Kasumi-1 (cell line): ENCODE measurements around the gene GRM4.

Experiments used
- DNase-seq, 2 experiments: peaks; one replicate each; lab custom pipeline; 2025; lab: John Stamatoyannopoulos, UW

GRM4 gene

GRCh38 chr6:33994472-33995308 lies 151.2 kb downstream of the GRM4 start:
- no peak for DNase-seq

- no peak for DNase-seq
These were observed 152.0 kb downstream of the GRM4 start for GRCh38 chr6:33993653-33994471.

- no peak for DNase-seq
These were observed 152.8 kb downstream of the GRM4 start for GRCh38 chr6:33993091-33993490.

- no peak for DNase-seq
These were observed 153.7 kb downstream of the GRM4 start for GRCh38 chr6:33992191-33992590.

DNA sequence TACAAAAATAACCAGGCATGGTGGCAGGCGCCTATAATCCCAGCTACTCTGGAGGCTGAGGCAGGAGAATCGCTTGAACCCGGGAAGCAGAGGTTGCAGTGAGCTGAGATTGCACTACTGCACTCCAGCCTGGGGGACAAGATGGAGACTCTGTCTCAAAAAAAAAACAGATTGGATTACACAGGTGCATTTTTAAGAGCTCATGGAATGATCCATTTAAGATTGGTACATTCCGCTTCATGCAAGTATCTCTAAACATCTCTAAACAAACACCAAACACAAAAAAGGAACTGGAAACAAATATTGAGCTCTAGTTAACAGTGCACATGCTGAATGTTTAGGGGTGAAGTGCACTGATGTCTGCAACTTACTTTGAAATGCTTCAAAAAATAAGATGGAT lies 154.3 kb downstream of the GRM4 start:
- DNase-seq = no peak

- no peak for DNase-seq
These were observed 155.8 kb downstream of the GRM4 start for GRCh38 chr6:33990061-33990541.

DNA sequence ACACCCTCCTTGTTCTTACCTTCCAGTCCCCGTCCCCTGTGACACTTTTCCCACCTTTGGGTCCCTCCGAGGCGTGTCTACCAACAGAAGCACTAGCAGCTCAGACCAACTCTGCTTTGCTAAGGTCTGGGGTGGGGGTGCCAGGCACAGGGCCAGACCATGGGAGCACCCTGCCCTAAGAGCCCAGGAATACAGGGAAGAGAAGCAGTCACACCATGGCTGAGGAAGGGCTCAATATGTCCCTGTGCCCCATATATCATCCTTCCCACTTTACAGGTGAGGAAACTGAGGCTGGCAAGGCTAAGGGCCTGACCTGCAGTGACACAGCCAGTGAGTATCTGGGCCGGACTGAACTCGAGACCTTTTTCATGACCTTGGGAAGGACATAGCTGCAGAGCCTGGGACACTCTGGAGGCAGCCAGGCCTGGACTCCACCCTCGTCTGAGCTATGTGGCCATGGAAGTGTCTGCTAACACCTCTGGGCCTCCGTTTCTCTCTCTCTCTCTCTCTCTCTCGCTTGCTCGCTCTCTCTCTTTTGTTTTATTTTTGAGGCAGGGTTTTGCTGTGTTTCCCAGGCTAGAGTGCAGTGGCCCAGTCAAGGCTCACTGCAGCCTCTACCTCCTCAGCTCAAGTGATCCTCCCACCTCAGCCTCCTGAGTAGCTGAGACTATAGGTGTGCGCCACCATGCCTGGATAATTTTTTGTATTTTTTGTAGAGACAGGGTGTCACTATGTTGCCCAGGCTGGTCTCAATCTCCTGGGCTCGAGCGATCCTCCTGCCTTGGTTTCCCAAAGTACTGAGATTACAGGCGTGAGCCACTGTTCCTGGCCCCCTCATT lies 156.7 kb downstream of the GRM4 start:
- DNase-seq = no peak

DNA sequence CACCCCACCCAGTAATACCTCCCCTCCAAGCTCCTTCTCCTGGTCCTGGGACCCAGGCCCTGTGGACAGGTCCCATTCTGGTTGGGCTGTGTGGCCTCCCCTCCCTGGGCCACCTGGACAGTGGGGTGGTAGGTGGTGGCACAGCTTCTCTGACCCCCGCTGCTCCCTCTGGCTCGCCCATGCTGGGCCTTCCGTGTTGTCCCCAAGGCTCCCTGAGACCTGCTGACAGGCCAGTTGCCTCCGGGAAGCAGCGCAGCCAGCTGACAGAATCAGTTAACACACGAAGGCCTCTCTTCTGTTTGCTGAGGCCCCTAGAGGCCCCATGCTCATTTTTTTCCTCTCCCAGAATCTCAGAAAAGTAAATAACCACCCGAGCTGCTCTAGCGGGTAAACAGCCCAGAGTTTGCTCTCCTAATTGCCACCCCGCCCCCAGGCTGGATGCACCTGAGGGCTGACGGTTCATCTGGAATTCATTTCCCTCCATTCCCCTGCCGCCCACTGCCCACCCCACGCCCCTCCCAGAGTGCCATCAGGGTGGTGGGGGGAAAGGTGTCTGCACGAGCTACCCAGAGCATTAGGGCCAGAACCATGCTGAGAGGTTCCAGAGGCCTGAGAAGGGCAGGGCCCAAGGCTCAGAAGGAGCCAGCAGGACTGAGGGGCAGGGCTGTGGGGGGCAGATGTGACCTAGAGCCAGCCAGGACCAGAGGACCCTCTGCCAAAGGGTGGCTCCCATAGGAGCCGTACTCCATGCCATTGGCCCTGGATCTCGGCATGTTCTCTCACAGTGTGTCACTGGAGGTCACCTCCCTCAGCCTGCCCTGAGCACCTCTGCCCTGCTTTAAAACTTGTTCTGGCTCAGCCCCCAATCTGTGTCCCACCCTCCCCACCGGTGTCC lies 157.5 kb downstream of the GRM4 start:
- DNase-seq = no peak

GRCh38 chr6:33987531-33988021 lies 158.3 kb downstream of the GRM4 start:
- no peak for DNase-seq

DNA sequence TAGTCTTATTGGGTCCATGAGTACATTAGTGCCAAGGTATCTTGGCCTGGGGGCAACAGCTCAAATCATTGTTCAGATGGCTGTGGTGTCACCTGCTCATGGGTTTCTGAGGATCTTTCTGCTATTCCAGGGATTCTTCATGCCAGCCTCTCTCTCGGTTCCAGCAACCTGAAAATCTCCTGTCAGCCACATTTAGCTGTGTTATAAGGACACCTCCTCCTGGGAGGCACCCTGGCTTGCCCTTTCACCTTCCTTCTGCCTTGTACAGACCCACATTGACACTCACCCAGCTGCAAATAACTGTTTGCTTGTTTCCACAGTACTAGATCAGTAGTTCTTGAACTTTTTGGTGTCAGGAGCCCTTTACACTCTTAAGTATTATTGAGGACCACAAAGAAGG lies 159.9 kb downstream of the GRM4 start:
- DNase-seq = no peak

- no peak for DNase-seq
These were observed 160.6 kb downstream of the GRM4 start for GRCh38 chr6:33985313-33985751.

- DNase-seq = no peak
These were observed 161.2 kb downstream of the GRM4 start for GRCh38 chr6:33984466-33985312.

DNA sequence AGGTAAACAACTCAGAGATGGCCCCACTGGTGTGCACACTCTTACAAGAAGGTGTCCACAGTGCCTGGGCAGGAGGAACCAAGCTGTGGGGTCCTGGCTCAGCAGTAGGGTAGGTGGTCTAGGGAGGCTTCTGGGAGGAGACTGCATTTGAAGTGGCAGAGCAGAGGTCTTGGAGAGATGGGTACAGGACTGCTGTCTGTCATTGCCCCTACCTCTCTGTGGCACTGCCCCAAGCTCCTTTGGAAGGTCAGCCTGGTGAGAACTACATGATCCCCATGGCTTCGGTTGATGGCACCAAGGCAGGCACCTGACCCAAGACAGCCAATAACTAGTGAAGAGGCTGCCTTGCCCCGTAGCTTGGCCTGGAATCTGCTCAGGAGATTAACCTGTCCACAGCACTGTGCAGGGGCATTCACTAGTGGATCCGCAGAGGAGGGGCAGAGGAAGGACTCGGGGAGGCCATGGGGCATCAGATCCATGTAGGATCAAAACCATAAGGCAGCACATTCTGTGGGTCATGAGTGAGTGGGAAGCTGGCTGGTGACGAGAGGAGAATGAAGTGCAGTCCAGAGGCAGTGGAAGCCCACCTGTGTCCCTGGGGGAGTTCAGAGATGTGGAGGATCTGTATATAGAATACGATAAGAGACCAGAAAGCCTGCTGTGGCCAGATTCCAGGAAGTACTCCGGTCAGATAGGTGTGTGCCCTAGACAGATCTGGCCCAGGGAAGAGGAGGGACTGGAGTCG lies 162.0 kb downstream of the GRM4 start:
- DNase-seq = no peak

- no peak for DNase-seq
These were observed 162.7 kb downstream of the GRM4 start for GRCh38 chr6:33983109-33983716.

- DNase-seq = no peak
These were observed 164.0 kb downstream of the GRM4 start for GRCh38 chr6:33981861-33982260.

DNA sequence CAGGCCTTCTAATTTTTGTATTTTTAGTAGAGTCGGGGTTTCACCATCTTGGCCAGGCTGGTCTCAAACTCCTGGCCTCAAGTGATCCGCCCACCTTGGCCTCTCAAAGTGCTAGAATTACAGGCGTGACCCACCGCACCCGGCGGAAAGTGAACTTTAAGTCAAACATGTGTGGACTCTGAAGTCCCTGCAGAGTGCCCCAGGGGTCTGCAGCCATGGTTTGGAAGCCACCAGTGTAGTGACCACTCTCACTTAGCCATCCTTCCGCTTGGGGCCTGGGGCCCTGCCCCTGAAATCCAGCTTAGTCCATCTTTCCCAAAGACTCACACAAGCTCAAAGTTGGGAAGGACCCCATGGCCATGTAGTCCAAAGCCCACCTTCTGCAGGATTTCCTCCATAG lies 164.5 kb downstream of the GRM4 start:
- DNase-seq = no peak

DNA sequence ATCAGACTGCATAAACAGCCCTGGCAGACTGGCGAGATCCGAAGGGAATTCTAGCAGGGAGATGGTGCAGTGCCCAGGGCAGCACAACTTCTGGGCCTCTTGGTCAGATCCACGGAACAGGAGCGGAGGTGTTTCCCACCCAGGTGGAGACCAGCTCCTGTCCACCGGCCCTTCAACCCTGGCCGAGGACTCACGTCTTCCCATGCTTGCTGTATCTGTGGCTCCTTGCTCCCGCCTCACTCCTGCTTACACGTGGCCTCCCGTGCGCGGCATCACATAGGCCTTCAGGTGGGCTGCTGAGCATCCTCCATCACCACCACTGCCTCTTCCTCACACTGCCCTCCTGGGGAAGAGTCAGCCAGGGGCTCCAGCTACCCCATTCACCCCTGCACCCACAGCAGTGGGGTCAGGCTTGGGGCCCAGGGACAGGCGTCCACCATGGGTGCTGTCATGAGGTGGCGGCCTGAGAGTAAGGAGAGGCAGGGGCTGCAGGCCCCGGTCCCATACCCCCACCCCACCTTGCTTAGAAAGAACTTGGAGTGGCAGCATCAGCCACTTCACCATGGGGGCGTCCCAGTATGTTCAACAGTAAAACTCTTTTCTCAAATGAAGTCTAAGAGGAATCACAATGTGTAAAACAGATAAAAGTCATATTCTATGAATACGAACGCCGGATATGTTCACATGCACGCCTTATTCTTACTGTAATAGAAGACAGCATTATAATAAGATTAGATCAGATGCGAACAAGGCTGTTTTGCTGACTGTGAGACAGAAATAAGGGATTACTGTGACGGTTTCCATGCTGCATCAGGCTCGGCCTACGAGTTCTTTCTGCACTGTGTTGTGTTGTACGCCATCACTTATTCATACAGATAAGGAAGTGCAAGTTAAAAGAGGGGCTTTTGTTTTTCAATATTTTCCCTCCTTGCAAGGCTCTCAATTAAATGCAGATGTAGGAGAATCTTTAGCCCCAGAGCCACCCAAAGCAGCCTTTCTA lies 165.4 kb downstream of the GRM4 start:
- DNase-seq = no peak

GRCh38 chr6:33979750-33980149 lies 166.1 kb downstream of the GRM4 start:
- no peak for DNase-seq
